ENCODE measurements around the gene ADAMTS15. TPM values are rescaled to one million over a fixed set of nuclear protein-coding genes. Genes with fewer than 3 reads are reported as not detected.

ADAMTS15 gene
- total and polyA plus RNA-seq, 10 of the 15 experiments (the other 5 are each of a cell fraction or from before 2014, with no cell fraction given) = not detected

GRCh38 chr11:130439876-130440275, 8.6 kb upstream of the ADAMTS15 start (continued):
- no peak for TF ChIP-seq IKZF2 (IDR thresholded peaks at IDR 0.05)
- TF ChIP-seq DPF2 (IDR thresholded peaks at IDR 0.05) = no peak
- TF ChIP-seq CTCF (IDR thresholded peaks at IDR 0.05 in 2 of 3, conservative IDR thresholded peaks at IDR 0.05 in 1 of 3; ENCODE audit: control insufficient read depth in 2 of 3, extremely low read depth in 1 of 3, insufficient read depth in 1 of 3, low read depth in 3 of 3, low read length in 3 of 3) = no peak
- no peak for TF ChIP-seq NFIC (IDR thresholded peaks at IDR 0.05; ENCODE audit: low read depth, low read length)
- no peak for TF ChIP-seq POLR2A (IDR thresholded peaks at IDR 0.05; ENCODE audit: low read depth, low read length)
- TF ChIP-seq GATAD2B (conservative IDR thresholded peaks at IDR 0.05; ENCODE audit: low read depth) = no peak
- no peak for TF ChIP-seq ESRRA (IDR thresholded peaks at IDR 0.05; ENCODE audit: low read length)

GRCh38 chr11:130441719-130442118, 6.7 kb upstream of the ADAMTS15 start:
- H3K27me3 ChIP-seq (replicated peaks in 1 of 2; ENCODE audit: control insufficient read depth in 2 of 2, insufficient read depth in 2 of 2, low read length in 1 of 2) = no peaks in the 10 kb centered on the region; a peak in 3 of 4 replicates
- no peaks in the 10 kb centered on the region for H3K9me3 ChIP-seq (replicated peaks; ENCODE audit: control insufficient read depth, insufficient read depth, low read length)
- H3K79me2 ChIP-seq (ENCODE audit: control insufficient read depth, insufficient read depth, low read length) = no peaks in the 10 kb centered on the region
- SMC1A ChIA-PET (ENCODE audit: uncharacterized antibody, unreplicated experiment) = interaction anchor here (0.6 to 1.8 kb wide), 4 partner anchors 10 to 761 kb away, joined by 3 to 8 read pairs (median 5); no protein-coding TSS in a partner anchor
- RAD21 ChIA-PET (ENCODE audit: unreplicated experiment) = interaction anchor here (0.9 to 1.4 kb wide), 4 partner anchors 11 to 427 kb away, joined by 3 to 4 read pairs (median 4); no protein-coding TSS in a partner anchor
- no peak overlapping the region for H3K4me2 ChIP-seq (ENCODE audit: control insufficient read depth, insufficient read depth)
- BruUV-seq (replicated peaks) = no TSS peak
- in situ Hi-C loops (cut with MboI) (no loop called here), intact Hi-C loops (cut with micrococcal nuclease; ENCODE audit: unreplicated experiment) (no loop called here)
- H3K9ac ChIP-seq (ENCODE audit: control insufficient read depth, insufficient read depth, low read length) = no peak overlapping the region
- ATAC-seq = no peak
- no peak for DNase-seq (ENCODE audit: low read depth, low spot score)
- POLR2A ChIA-PET = no interaction called here
- 22% methylated on average over 2 of the region's 2 CpGs for WGBS (ENCODE audit: insufficient coverage, insufficient replicate concordance, low lambda C conversion rate, missing lambda C conversion rate)
- H3K4me1 ChIP-seq (ENCODE audit: control insufficient read depth, insufficient read depth, low read length) = no peaks in the 10 kb centered on the region
- no peak overlapping the region for H3K27ac ChIP-seq (ENCODE audit: control insufficient read depth, insufficient read depth)
- no peaks in the 10 kb centered on the region; the same call in 1 of the 2 replicates for H4K20me1 ChIP-seq (ENCODE audit: control insufficient read depth, insufficient read depth)
- no peaks in the 10 kb centered on the region for H3K36me3 ChIP-seq (ENCODE audit: control insufficient read depth in 2 of 2, insufficient read depth in 2 of 2, low read length in 1 of 2)
- no peak for FAIRE-seq
- no peak overlapping the region for H2AFZ ChIP-seq (ENCODE audit: control insufficient read depth, low read depth, low read length)
- CTCF ChIA-PET = interaction anchor here (0.6 to 3.1 kb wide), 5 partner anchors 8 to 421 kb away, joined by 4 to 21 read pairs (median 7); no protein-coding TSS in a partner anchor
- H3K4me3 ChIP-seq = no peak overlapping the region
- TF ChIP-seq PKNOX1 (IDR thresholded peaks at IDR 0.05) (no peak), ZNF24 (IDR thresholded peaks at IDR 0.05) (no peak), RELA (IDR thresholded peaks at IDR 0.05; ENCODE audit: borderline replicate concordance, partially characterized antibody) (no peak), CUX1 (IDR thresholded peaks at IDR 0.05; ENCODE audit: insufficient replicate concordance, low read depth, low read length) (no peak), ZZZ3 (IDR thresholded peaks at IDR 0.05; ENCODE audit: control insufficient read depth, insufficient read length, low read depth) (no peak), MTA3 (IDR thresholded peaks at IDR 0.05; ENCODE audit: borderline replicate concordance, low read length) (no peak), ESRRA (IDR thresholded peaks at IDR 0.05; ENCODE audit: low read length) (no peak), SUPT20H (IDR thresholded peaks at IDR 0.05; ENCODE audit: borderline replicate concordance, control insufficient read depth, low read depth, low read length) (no peak), IKZF1 (conservative IDR thresholded peaks at IDR 0.05) (no peak), MEF2B (IDR thresholded peaks at IDR 0.05; ENCODE audit: partially characterized antibody, poor library complexity, severe bottlenecking) (no peak)
